K562 (cell line): ENCODE data around the gene PYY. TPM values are rescaled to one million over a fixed set of nuclear protein-coding genes. Genes with fewer than 3 reads are reported as not detected.
A peak's percentile ranks its signal among the peaks of the same experiment; 100 is the strongest.

Experiments used
- HMG20A ChIP-seq: fragments of 450-650 bp; formaldehyde crosslinking; conservative IDR thresholded peaks from 2 replicates; pipeline ENCODE4 v1.4.0; 2020; ENCODE audit warnings: mild to moderate bottlenecking, mixed read lengths
- NBN ChIP-seq: fragments of 450-650 bp; IDR thresholded peaks from 2 replicates; pipeline ENCODE4 v1.6.1; 2016; ENCODE audit warnings: low read depth, mild to moderate bottlenecking
- ZFX ChIP-seq: sonication (generic); formaldehyde crosslinking; IDR thresholded peaks from 2 replicates; pipeline ENCODE4 v1.8.0; 2022; ENCODE audit warnings: mild to moderate bottlenecking, missing genetic modification reagents, moderate library complexity
- ZNF143 ChIP-seq: sonication (generic); formaldehyde crosslinking; IDR thresholded peaks from 2 replicates; pipeline ENCODE4 v1.9.0; 2022; ENCODE audit warnings: mild to moderate bottlenecking, missing genetic modification reagents
- ZNF589 ChIP-seq: fragments of 200-800 bp; sonication (Bioruptor generic); IDR thresholded peaks from 2 replicates; pipeline ENCODE4 v1.6.1; 2016; ENCODE audit warnings: low read depth, missing genetic modification characterization, missing compliant biosample characterization
- ZNF644 ChIP-seq: fragments of 200-800 bp; sonication (Bioruptor generic); IDR thresholded peaks from 2 replicates; pipeline ENCODE4 v1.6.1; 2016; ENCODE audit warnings: low read depth, missing genetic modification characterization, missing compliant biosample characterization
- polyA plus RNA-seq, 8 experiments: library from polyadenylated mRNA; depleted of rRNA in 4 of 8; stranded (reverse) in 5 of 8; unstranded in 3 of 8; fragments of >200 nt; fragmentation: Nextera tagmentation in 2 of 8; fragmentation: Illumina TruSeq in 1 of 8; extraction: Ambion mirVana in 2 of 8; extraction: Trizol in 1 of 8; gene quantifications; 2 replicates each; pipeline versions ENCODE4 v1.2.1 to v1.2.3, GENCODE V29; 2011 to 2014; ENCODE audit warnings: inconsistent platforms in 1 of 8, missing spikeins in 1 of 8
- total RNA-seq, 7 experiments: library from RNA; depleted of rRNA in 6 of 7; stranded (reverse); fragments of >200 nt in 6 of 7; fragmentation: Illumina TruSeq in 2 of 7; extraction: Trizol in 2 of 7; gene quantifications; 2 replicates each; pipeline versions ENCODE4 v1.2.1 to v1.2.3, GENCODE V29; 2011 to 2021; ENCODE audit warnings: low replicate concordance in 1 of 7
- TF ChIP-seq, protein P1 (sequence below): fragments of 200-600 bp; sonication (generic); IDR thresholded peaks from one replicate; pipeline ENCODE4 v1.6.1; 2012; ENCODE audit warnings: mild to moderate bottlenecking, low read depth, low read length, inconsistent platforms
- TF ChIP-seq, protein P2 (sequence below): fragments of 450-650 bp; IDR thresholded peaks from one replicate; pipeline ENCODE4 v1.6.1; 2018; ENCODE audit warnings: mild to moderate bottlenecking, moderate library complexity; ENCODE audit not compliant: partially characterized antibody
- TF ChIP-seq, protein P3 (sequence below), 3 experiments: fragments of 200-800 bp in 1 of 3; fragments of 250-450 bp in 1 of 3; fragments of 450-650 bp in 1 of 3; sonication (Bioruptor Pico) in 1 of 3; sonication (Bioruptor generic) in 1 of 3; formaldehyde crosslinking in 1 of 3; IDR thresholded peaks; 2 replicates each; pipeline versions ENCODE4 v1.6.1 to v1.8.0; 2016 to 2022; ENCODE audit warnings: mild to moderate bottlenecking in 2 of 3, missing genetic modification characterization in 2 of 3, missing compliant biosample characterization in 1 of 3, moderate library complexity in 1 of 3

Gene PYY
- total and polyA plus RNA-seq, 9 of the 15 experiments (the other 6 are each of a cell fraction or from before 2014, with no cell fraction given), result not detected

DNA sequence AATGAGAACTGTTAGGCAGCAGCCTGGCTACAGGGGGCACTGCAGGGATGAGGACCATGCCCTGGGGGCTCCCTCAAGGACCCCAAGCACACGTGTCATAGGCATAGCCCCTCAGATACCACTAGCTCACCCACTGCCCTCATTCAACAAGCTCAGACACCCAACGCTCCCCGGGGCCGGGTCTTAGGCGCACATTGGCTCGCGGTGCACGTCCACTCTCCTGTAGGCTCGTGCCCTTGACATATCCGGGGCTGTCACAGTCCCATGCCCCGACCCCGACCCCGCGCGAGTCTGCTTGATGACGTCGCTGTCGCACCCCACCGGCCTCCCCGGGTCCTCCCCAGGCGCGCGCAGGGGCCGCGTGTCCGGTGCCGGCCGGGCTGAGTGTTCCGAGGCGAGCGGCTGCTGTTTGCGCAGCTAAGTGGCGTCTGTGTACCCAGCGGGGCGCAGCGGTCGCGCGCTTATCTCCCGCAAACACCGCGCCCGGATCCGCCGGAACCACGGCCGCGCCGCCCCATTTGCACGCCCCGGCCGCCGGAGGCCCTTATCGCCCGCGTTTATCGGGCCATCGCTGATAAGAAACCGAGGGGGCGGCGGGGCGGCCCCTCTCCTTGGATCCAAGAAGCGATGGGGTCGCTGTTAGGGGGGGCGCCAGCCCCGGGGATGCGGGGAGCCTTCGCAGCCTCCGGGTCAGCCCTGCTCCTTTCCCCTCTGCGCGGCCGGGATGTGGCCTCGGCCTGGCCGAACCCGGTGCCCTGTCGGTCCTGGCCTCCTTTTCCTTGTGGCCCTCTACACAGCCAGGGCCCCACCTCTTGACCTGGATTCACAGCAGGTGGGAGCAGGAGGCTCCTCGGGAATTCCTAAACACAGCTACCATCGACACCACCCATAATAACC, 30.0 kb upstream of the PYY start (continued):
- TF ChIP-seq, protein P1, sequence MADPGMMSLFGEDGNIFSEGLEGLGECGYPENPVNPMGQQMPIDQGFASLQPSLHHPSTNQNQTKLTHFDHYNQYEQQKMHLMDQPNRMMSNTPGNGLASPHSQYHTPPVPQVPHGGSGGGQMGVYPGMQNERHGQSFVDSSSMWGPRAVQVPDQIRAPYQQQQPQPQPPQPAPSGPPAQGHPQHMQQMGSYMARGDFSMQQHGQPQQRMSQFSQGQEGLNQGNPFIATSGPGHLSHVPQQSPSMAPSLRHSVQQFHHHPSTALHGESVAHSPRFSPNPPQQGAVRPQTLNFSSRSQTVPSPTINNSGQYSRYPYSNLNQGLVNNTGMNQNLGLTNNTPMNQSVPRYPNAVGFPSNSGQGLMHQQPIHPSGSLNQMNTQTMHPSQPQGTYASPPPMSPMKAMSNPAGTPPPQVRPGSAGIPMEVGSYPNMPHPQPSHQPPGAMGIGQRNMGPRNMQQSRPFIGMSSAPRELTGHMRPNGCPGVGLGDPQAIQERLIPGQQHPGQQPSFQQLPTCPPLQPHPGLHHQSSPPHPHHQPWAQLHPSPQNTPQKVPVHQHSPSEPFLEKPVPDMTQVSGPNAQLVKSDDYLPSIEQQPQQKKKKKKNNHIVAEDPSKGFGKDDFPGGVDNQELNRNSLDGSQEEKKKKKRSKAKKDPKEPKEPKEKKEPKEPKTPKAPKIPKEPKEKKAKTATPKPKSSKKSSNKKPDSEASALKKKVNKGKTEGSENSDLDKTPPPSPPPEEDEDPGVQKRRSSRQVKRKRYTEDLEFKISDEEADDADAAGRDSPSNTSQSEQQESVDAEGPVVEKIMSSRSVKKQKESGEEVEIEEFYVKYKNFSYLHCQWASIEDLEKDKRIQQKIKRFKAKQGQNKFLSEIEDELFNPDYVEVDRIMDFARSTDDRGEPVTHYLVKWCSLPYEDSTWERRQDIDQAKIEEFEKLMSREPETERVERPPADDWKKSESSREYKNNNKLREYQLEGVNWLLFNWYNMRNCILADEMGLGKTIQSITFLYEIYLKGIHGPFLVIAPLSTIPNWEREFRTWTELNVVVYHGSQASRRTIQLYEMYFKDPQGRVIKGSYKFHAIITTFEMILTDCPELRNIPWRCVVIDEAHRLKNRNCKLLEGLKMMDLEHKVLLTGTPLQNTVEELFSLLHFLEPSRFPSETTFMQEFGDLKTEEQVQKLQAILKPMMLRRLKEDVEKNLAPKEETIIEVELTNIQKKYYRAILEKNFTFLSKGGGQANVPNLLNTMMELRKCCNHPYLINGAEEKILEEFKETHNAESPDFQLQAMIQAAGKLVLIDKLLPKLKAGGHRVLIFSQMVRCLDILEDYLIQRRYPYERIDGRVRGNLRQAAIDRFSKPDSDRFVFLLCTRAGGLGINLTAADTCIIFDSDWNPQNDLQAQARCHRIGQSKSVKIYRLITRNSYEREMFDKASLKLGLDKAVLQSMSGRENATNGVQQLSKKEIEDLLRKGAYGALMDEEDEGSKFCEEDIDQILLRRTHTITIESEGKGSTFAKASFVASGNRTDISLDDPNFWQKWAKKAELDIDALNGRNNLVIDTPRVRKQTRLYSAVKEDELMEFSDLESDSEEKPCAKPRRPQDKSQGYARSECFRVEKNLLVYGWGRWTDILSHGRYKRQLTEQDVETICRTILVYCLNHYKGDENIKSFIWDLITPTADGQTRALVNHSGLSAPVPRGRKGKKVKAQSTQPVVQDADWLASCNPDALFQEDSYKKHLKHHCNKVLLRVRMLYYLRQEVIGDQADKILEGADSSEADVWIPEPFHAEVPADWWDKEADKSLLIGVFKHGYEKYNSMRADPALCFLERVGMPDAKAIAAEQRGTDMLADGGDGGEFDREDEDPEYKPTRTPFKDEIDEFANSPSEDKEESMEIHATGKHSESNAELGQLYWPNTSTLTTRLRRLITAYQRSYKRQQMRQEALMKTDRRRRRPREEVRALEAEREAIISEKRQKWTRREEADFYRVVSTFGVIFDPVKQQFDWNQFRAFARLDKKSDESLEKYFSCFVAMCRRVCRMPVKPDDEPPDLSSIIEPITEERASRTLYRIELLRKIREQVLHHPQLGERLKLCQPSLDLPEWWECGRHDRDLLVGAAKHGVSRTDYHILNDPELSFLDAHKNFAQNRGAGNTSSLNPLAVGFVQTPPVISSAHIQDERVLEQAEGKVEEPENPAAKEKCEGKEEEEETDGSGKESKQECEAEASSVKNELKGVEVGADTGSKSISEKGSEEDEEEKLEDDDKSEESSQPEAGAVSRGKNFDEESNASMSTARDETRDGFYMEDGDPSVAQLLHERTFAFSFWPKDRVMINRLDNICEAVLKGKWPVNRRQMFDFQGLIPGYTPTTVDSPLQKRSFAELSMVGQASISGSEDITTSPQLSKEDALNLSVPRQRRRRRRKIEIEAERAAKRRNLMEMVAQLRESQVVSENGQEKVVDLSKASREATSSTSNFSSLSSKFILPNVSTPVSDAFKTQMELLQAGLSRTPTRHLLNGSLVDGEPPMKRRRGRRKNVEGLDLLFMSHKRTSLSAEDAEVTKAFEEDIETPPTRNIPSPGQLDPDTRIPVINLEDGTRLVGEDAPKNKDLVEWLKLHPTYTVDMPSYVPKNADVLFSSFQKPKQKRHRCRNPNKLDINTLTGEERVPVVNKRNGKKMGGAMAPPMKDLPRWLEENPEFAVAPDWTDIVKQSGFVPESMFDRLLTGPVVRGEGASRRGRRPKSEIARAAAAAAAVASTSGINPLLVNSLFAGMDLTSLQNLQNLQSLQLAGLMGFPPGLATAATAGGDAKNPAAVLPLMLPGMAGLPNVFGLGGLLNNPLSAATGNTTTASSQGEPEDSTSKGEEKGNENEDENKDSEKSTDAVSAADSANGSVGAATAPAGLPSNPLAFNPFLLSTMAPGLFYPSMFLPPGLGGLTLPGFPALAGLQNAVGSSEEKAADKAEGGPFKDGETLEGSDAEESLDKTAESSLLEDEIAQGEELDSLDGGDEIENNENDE, result no peak
- TF ChIP-seq ZNF644, result no peak
- TF ChIP-seq, protein P2, sequence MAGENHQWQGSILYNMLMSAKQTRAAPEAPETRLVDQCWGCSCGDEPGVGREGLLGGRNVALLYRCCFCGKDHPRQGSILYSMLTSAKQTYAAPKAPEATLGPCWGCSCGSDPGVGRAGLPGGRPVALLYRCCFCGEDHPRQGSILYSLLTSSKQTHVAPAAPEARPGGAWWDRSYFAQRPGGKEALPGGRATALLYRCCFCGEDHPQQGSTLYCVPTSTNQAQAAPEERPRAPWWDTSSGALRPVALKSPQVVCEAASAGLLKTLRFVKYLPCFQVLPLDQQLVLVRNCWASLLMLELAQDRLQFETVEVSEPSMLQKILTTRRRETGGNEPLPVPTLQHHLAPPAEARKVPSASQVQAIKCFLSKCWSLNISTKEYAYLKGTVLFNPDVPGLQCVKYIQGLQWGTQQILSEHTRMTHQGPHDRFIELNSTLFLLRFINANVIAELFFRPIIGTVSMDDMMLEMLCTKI, result no peak
- TF ChIP-seq HMG20A (CRISPR knock-in tag), result no peak
- TF ChIP-seq, protein P3, sequence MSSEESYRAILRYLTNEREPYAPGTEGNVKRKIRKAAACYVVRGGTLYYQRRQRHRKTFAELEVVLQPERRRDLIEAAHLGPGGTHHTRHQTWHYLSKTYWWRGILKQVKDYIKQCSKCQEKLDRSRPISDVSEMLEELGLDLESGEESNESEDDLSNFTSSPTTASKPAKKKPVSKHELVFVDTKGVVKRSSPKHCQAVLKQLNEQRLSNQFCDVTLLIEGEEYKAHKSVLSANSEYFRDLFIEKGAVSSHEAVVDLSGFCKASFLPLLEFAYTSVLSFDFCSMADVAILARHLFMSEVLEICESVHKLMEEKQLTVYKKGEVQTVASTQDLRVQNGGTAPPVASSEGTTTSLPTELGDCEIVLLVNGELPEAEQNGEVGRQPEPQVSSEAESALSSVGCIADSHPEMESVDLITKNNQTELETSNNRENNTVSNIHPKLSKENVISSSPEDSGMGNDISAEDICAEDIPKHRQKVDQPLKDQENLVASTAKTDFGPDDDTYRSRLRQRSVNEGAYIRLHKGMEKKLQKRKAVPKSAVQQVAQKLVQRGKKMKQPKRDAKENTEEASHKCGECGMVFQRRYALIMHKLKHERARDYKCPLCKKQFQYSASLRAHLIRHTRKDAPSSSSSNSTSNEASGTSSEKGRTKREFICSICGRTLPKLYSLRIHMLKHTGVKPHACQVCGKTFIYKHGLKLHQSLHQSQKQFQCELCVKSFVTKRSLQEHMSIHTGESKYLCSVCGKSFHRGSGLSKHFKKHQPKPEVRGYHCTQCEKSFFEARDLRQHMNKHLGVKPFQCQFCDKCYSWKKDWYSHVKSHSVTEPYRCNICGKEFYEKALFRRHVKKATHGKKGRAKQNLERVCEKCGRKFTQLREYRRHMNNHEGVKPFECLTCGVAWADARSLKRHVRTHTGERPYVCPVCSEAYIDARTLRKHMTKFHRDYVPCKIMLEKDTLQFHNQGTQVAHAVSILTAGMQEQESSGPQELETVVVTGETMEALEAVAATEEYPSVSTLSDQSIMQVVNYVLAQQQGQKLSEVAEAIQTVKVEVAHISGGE (CRISPR knock-in tag; IDR thresholded peaks at IDR 0.05), result peak in 1 of 3 experiments; percentile 49; a peak in 1 of 6 replicates
- no peak for TF ChIP-seq ZNF143 (CRISPR knock-in tag)
- no peak for TF ChIP-seq ZNF589 (CRISPR knock-in tag)
- peak; percentile 41; the same call in 1 of the 2 replicates for TF ChIP-seq ZFX (CRISPR knock-in tag)
- 0 out of 2 replicates have a peak, but pooled peaks have one; percentile 24 for TF ChIP-seq NBN
